ENCODE measurements around the gene CIBAR2.

CIBAR2 gene

DNA sequence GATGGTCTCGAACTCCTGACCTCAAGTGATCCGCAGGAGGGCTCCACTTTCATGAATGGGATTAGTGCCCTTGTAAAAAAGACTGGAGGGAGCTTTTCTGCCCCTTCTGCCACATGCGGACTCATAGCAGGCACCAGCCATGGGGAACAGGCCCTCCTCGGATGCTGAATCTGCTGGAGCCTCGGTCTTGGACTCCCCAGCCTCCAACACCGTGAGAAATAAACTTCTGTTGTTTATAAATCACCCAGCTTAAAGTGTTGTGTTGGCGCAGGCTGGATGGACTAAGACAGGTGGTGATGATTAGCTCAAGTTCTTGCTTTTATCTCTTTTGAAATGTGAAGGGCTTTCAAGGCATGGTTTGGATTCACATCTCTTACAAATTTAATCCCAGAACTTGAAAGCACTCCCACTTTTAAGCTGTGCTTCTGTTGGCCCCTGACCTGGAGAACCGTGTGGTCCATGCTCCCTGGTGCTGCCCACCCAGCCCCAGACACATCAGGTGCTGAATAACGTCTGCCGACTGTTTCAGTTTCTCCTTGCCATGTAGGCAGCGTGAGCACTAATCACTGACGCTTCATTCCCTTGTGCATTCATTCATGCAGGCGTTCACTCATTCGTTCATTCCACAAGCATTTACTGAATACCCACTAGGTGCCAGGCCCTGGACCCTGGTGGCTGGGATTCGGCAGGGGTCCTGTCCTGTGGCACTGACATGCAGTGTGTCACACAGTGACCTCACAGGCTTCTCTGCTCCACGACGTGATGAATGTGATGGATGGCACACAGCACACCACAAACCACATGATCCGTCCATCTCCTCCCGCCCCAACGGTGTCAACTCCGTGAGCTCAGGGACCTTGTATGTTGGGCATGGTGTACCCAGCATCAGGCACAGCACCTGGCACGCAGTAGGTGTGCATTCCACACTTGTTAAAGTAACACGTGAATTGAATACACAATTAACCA is 8.9 kb downstream of the CIBAR2 start:
- no peak overlapping the region for H3K4me3 ChIP-seq (replicated peaks; ENCODE audit: low read depth, low read length)
- no peaks in the 10 kb centered on the region for H3K27me3 ChIP-seq (replicated peaks; ENCODE audit: control insufficient read depth, insufficient read depth, low read length)
- H3K36me3 ChIP-seq (ENCODE audit: control insufficient read depth, insufficient read depth, low read length): no peaks in the 10 kb centered on the region
- no peak for DNase-seq (ENCODE audit: extremely low read depth, insufficient read length)
- TF ChIP-seq, protein P1, sequence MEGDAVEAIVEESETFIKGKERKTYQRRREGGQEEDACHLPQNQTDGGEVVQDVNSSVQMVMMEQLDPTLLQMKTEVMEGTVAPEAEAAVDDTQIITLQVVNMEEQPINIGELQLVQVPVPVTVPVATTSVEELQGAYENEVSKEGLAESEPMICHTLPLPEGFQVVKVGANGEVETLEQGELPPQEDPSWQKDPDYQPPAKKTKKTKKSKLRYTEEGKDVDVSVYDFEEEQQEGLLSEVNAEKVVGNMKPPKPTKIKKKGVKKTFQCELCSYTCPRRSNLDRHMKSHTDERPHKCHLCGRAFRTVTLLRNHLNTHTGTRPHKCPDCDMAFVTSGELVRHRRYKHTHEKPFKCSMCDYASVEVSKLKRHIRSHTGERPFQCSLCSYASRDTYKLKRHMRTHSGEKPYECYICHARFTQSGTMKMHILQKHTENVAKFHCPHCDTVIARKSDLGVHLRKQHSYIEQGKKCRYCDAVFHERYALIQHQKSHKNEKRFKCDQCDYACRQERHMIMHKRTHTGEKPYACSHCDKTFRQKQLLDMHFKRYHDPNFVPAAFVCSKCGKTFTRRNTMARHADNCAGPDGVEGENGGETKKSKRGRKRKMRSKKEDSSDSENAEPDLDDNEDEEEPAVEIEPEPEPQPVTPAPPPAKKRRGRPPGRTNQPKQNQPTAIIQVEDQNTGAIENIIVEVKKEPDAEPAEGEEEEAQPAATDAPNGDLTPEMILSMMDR (IDR thresholded peaks at IDR 0.05; ENCODE audit: insufficient read depth, low read length, poor library complexity, severe bottlenecking): no peak

DNA sequence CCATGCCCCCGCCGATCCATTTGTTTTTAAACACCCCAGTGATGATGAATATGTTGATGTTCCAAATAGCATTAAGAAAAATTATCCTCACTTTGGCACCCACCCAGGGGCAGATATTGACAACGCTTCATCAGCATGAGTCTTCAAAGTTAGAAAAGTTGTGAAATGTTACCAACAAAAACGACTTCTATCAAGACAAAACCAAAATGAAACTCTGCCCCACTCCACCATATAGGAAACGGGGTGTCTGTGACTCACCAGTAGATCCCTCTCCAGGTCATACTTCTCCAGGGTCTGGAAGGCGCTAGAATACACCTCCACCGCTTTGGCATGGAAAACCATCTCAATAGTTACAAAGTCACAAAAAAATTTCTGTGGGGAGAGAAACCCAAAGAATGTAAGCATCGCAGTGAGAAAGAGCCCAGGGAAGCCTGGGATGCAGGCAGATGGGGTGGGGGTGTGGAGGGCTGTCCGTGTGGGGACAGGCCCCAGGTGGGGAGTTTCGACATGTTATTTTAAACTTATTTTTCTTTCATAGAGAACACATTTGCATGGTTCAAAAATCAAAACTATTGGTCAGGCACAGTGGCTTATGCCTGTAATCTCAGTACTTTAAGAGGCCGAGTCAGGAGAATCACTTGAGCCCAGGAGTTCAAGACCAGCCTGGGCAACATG is 10.2 kb downstream of the CIBAR2 start:
- DNase-seq (ENCODE audit: extremely low read depth, insufficient read length): no peak
- TF ChIP-seq, protein P1 (IDR thresholded peaks at IDR 0.05; ENCODE audit: insufficient read depth, low read length, poor library complexity, severe bottlenecking): no peak
- H3K36me3 ChIP-seq (ENCODE audit: control insufficient read depth, insufficient read depth, low read length): no peaks in the 10 kb centered on the region

DNA sequence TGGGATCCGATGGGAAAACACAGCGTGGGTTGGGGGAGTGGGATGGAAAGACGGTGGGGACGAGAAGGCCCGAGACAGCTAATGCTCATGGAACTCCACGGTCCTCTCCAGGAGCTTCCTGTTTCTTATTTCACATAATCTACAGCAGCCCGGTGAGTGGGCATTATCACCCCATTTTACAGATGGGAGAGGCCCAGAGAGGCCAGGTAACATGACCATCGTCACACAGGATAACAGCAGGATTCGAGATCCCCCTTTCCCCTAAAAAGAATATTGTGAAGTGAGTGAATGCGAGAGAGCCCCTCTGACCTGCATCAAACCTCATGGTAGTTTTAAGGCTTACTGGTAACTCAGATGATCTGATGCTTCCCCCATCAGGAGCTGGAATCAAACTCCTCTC is 12.0 kb downstream of the CIBAR2 start:
- no peak for DNase-seq (ENCODE audit: extremely low read depth, insufficient read length)
- H3K36me3 ChIP-seq (ENCODE audit: control insufficient read depth, insufficient read depth, low read length): no peaks in the 10 kb centered on the region
- TF ChIP-seq, protein P1 (IDR thresholded peaks at IDR 0.05; ENCODE audit: insufficient read depth, low read length, poor library complexity, severe bottlenecking): no peak
- no peak overlapping the region for H3K4me3 ChIP-seq (replicated peaks; ENCODE audit: low read depth, low read length)
- H3K27me3 ChIP-seq (replicated peaks; ENCODE audit: control insufficient read depth, insufficient read depth, low read length): peaks cover 5% of the 10 kb centered on the region

More for the DNA sequence above, 10.2 kb downstream of the CIBAR2 start:
- Histone ChIP-seq H3K27me3 (replicated peaks; ENCODE audit: control insufficient read depth, insufficient read depth, low read length) (peaks cover 5% of the 10 kb centered on the region), H3K4me3 (replicated peaks; ENCODE audit: low read depth, low read length) (no peak overlapping the region)

DNA sequence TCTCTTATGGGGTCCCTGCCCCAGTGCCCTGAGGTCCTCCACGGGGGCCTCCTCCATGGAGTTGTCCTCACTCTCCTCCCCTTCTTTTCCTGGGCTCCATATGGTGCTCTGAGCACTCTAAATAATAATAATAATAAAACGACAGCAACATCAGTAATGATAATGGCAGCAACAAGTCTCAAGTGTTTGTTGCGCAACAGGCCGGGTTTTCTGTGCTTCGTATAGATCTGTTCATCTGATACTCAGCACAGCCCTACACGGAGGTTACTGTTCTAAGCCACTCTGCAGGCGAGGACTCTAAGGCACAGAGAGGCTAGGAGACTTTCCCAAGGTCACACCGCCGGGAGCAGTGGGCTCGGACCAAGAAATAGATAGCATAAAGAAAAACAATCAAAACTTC is 13.7 kb downstream of the CIBAR2 start:
- no peak for DNase-seq (ENCODE audit: extremely low read depth, insufficient read length)
- TF ChIP-seq, protein P1 (IDR thresholded peaks at IDR 0.05; ENCODE audit: insufficient read depth, low read length, poor library complexity, severe bottlenecking): no peak
- Histone ChIP-seq H3K27me3 (replicated peaks; ENCODE audit: control insufficient read depth, insufficient read depth, low read length) (peaks cover 7% of the 10 kb centered on the region), H3K36me3 (ENCODE audit: control insufficient read depth, insufficient read depth, low read length) (no peaks in the 10 kb centered on the region), H3K4me3 (replicated peaks; ENCODE audit: low read depth, low read length) (no peak overlapping the region)

DNA sequence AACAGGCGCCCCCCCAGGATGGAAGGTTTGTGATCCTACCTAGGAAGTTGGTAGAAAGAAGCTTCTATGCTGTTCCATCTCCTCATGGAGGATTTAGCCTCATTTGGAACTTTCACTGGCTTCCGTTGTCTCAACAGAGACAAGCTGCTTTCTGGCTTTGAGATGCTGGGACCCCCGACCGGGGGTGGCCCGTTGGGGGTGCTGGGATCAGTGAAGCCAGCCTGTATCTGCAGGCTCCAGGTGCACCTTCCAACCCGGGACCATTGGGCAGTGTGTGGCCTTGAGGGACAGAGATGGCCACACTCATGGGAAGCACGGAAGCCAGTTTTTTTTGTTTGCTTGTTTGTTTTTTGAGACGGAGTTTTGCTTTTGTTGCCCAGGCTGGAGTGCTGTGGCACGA is 15.4 kb downstream of the CIBAR2 start:
- H3K4me3 ChIP-seq (replicated peaks; ENCODE audit: low read depth, low read length): no peak overlapping the region
- H3K27me3 ChIP-seq (replicated peaks; ENCODE audit: control insufficient read depth, insufficient read depth, low read length): peaks cover 7% of the 10 kb centered on the region
- TF ChIP-seq, protein P1 (IDR thresholded peaks at IDR 0.05; ENCODE audit: insufficient read depth, low read length, poor library complexity, severe bottlenecking): no peak

More for the DNA sequence above, 15.4 kb downstream of the CIBAR2 start:
- H3K36me3 ChIP-seq (ENCODE audit: control insufficient read depth, insufficient read depth, low read length): no peaks in the 10 kb centered on the region
- DNase-seq (ENCODE audit: extremely low read depth, insufficient read length): no peak

All from GM06990 (cell line).